ENCODE results near the gene GMIP.

The GMIP gene

GRCh38 chr19:19653597-19654147, 10.2 kb upstream of the GMIP start:
- ChIA-PET POLR2A (no interaction called here), CTCF (interaction anchor here (1.1 to 1.8 kb wide), 4 partner anchors 8 to 121 kb away, joined by 3 to 7 read pairs (median 7); no protein-coding TSS in a partner anchor)
- DNase-seq (ENCODE audit: extremely low spot score) = no peak
- TF ChIP-seq CTCF (IDR thresholded peaks at IDR 0.05; ENCODE audit: control extremely low read depth, extremely low read depth, low read depth, missing control alignments) = no peak

- DNase-seq (ENCODE audit: extremely low spot score) = no peak
- POLR2A ChIA-PET = no interaction called here
- CTCF ChIA-PET = interaction anchor here (1.1 to 1.8 kb wide), 5 partner anchors 8 to 120 kb away, joined by 3 to 7 read pairs (median 7); no protein-coding TSS in a partner anchor
- no peak for TF ChIP-seq CTCF (IDR thresholded peaks at IDR 0.05; ENCODE audit: control extremely low read depth, extremely low read depth, low read depth, missing control alignments)
Measured at GRCh38 chr19:19652482-19653295, 9.2 kb upstream of the GMIP start.

GRCh38 chr19:19651076-19651475, 7.6 kb upstream of the GMIP start:
- no peak for DNase-seq (ENCODE audit: extremely low spot score)
- POLR2A ChIA-PET = no interaction called here
- CTCF ChIA-PET = interaction anchor here (0.7 to 3.2 kb wide), 4 partner anchors 10 to 121 kb away, joined by 3 to 16 read pairs (median 4); no protein-coding TSS in a partner anchor
- no peak for TF ChIP-seq CTCF (IDR thresholded peaks at IDR 0.05; ENCODE audit: control extremely low read depth, extremely low read depth, low read depth, missing control alignments)

- POLR2A ChIA-PET = no interaction called here
- no peak for TF ChIP-seq CTCF (IDR thresholded peaks at IDR 0.05; ENCODE audit: control extremely low read depth, extremely low read depth, low read depth, missing control alignments)
- no peak for DNase-seq (ENCODE audit: extremely low spot score)
- CTCF ChIA-PET = interaction anchor here (1.0 to 3.2 kb wide), 2 partner anchors 11 to 117 kb away, joined by 5 to 16 read pairs; no protein-coding TSS in a partner anchor
Measured at GRCh38 chr19:19650331-19650730, 6.9 kb upstream of the GMIP start.

GRCh38 chr19:19649580-19649995, 6.1 kb upstream of the GMIP start:
- POLR2A ChIA-PET = no interaction called here
- CTCF ChIA-PET = interaction anchor here (1.2 to 3.2 kb wide), 3 partner anchors 13 to 117 kb away, joined by 4 to 16 read pairs (median 6); no protein-coding TSS in a partner anchor
- DNase-seq (ENCODE audit: extremely low spot score) = no peak
- no peak for TF ChIP-seq CTCF (IDR thresholded peaks at IDR 0.05; ENCODE audit: control extremely low read depth, extremely low read depth, low read depth, missing control alignments)

GRCh38 chr19:19649155-19649554, 5.7 kb upstream of the GMIP start:
- POLR2A ChIA-PET = no interaction called here
- DNase-seq (ENCODE audit: extremely low spot score) = no peak
- TF ChIP-seq CTCF (IDR thresholded peaks at IDR 0.05; ENCODE audit: control extremely low read depth, extremely low read depth, low read depth, missing control alignments) = no peak
- CTCF ChIA-PET = interaction anchor here (0.9 to 3.2 kb wide), 4 partner anchors 13 to 116 kb away, joined by 3 to 16 read pairs (median 5); no protein-coding TSS in a partner anchor
